ENCODE measurements around the gene CUL3.
"Not testable (repeated sequence)": the region's sequence is repeated elsewhere in the genome, so short reads cannot be mapped to it uniquely, and the experiment has no call there.

The CUL3 gene

DNA sequence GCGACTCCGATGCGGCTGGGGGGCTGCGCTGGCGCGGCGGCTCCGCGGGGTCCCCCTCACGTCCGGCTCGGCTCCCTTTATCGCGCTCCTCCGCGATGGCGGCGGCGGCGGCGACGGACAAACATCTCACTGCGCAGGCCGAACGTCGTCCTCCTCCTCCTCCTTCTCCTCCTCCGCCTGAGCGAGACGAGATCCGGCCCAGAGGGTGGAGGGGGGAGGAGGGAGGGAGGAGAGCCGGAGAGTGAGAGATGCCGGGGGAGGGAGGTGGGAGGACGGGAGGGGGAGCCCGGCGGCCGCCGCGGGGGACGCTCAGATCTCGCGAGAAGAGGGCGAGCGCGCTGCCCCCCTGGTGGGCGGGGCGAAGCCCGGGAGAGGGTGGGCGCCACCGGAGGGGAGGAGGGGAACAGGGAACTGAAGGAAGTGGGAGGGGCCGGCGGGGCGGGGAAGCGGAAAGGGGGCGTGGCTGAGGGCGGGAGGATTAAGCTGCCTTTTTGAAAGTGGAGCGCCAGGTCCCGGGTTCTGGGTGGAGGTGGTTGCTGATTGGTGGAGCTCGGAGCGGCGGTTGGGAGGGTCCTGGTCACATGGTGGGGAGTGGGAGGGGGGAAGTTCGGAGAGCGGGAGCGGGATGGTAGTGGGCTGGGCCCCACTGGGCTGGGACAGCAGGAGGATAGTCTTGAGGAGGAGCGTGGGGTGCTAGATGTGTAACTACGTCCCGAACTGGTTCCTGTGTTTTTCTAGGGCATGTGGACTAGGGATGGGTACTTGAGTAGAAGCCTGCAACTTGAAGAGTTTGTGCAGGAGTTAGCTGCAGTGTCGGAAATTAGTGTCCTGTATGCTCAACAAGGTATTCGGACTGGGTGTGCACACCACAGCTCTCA lies at the start of gene CUL3:
TSS of gene CUL3 (minus strand) at position 153 of the 878 bp plus-strand sequence. CDS start 354 bp downstream, outside the sequence.
- Histone ChIP-seq H3K9me3 (ENCODE audit: control insufficient read depth, insufficient read depth, low read length) (no peaks in the 10 kb centered on the region), H3K36me3 (ENCODE audit: insufficient read depth, low read length) (no peaks in the 10 kb centered on the region), H3K9ac (ENCODE audit: low read depth, low read length) (peak within 1 kb of the TSS; percentile 99), H3K4me1 (ENCODE audit: insufficient read depth, low read length) (peaks cover 12% of the 10 kb centered on the region; the same call in 1 of the 2 replicates)

DNA sequence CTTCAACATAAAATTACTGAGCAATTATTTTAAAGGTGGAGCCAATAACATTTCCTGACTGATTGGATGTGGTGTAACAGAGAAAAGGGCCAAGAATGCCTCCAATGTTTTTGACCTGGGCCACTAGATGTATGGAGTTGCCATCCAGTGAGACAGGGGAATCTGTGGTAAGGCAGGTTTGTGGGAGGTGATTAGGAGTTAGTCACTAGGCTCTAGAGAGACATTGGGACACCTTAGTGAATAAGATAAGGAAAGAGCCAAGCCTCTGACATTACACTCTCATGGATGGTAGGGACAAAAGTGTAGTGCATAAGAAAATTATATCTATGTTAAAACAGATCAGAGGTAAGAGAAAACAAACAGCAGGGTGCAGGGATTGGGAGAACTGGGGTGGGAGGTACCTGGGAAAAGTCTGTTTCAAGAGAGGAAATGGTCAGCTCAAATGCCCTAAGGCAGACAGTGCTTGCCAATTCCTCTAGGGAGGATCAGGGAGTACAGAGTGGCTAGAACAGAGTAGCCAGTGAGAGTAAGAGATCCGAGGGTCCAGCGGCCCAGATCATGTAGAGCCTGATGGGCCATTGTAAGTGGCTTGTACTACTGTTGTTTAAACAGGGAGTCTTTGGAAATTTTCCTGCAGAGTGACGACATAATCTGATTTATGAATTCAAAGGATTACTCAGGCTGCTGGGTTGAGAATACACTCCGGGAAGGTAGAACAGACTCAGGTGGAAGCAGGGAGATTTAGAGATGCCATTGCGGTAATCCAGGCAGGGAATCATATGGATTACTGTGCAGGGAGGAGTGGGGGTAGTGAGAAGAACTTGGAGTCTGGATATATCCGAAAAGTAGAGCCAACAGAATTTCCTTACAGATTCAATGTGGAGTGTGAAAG lies 45.7 kb upstream of the CUL3 start:
- Histone ChIP-seq H3K9ac (ENCODE audit: low read depth, low read length) (no peak overlapping the region), H3K4me1 (ENCODE audit: insufficient read depth, low read length) (no peaks in the 10 kb centered on the region), H3K9me3 (ENCODE audit: control insufficient read depth, insufficient read depth, low read length) (no peaks in the 10 kb centered on the region), H3K36me3 (ENCODE audit: insufficient read depth, low read length) (no peaks in the 10 kb centered on the region)

DNA sequence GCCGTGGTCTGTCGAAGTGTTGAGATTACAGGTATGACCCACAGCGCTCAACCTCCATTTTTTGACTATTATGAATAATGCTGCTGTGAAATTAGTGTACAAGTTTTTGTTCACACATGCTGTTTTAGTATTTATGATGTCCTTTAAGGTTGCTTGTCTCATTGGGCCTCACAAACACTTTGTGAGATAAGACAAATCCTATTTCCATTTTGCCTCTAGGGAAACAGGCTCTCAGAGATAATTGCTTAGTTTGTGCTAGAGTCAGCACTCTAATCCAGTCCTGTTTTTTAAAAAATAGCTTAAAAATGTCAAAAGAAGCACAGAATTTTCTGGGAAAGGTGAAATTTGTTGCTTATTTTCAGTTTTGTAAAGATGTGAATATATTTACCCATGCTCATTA lies 43.3 kb upstream of the CUL3 start:
- Histone ChIP-seq H3K9ac (ENCODE audit: low read depth, low read length) (no peak overlapping the region), H3K9me3 (ENCODE audit: control insufficient read depth, insufficient read depth, low read length) (no peaks in the 10 kb centered on the region), H3K4me1 (ENCODE audit: insufficient read depth, low read length) (no peaks in the 10 kb centered on the region), H3K36me3 (ENCODE audit: insufficient read depth, low read length) (no peaks in the 10 kb centered on the region)

DNA sequence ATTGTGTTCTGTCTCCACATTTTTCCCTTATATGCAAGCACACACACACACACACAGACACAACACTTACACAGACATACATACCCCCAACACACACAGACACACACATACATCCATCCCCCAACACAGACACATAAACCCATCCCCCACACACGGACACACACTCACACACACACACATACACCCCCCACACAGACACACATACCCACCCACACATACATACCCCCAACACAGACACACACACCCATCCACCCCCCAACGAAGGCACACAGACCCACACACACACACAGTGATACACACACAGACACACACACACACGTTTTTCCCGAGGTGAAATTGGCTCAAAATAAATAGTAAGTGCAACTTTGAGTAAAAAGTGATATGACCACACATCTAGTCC lies 41.6 kb upstream of the CUL3 start:
- no peaks in the 10 kb centered on the region for H3K36me3 ChIP-seq (ENCODE audit: insufficient read depth, low read length)

DNA sequence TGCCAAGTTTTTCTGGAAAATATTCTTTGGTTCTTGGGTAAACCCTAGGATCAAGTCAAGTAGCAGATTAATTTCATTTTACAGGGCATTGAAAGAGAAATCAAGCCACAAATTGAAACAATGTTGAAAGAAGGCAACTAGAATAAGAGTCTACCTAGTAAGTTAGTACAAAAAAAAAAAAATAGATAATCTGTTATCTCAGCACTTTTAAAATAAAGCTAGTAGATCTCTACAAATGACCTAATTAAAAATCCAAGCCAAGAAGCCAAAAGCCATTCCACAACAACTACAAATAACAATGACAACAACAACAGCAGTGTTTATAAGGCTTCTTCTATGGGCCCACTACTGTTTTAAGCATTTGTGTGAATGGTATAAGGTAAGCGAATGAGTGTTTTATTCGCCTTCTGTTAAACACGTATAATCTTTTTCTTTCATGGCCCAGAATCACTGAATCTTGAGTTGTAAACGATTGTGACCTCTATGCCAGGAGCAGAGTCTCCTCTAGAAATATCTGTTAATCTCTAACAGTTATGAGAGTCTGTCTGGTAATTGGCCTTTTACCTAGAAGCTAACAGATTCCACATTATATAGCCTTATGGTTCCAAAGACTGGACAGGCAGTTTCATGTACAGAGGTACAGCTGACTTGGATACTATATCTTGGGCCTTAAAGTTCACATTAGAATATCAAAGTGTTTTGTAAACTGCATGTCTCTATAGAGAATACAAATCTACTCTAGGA lies 28.6 kb upstream of the CUL3 start:
- Histone ChIP-seq H3K4me1 (ENCODE audit: insufficient read depth, low read length) (no peaks in the 10 kb centered on the region), H3K9me3 (ENCODE audit: control insufficient read depth, insufficient read depth, low read length) (no peaks in the 10 kb centered on the region), H3K9ac (ENCODE audit: low read depth, low read length) (no peak overlapping the region)

More for the DNA sequence above, 41.6 kb upstream of the CUL3 start:
- no peak overlapping the region for H3K9ac ChIP-seq (ENCODE audit: low read depth, low read length)
- H3K4me1 ChIP-seq (ENCODE audit: insufficient read depth, low read length): no peaks in the 10 kb centered on the region
- H3K9me3 ChIP-seq (ENCODE audit: control insufficient read depth, insufficient read depth, low read length): no peaks in the 10 kb centered on the region

DNA sequence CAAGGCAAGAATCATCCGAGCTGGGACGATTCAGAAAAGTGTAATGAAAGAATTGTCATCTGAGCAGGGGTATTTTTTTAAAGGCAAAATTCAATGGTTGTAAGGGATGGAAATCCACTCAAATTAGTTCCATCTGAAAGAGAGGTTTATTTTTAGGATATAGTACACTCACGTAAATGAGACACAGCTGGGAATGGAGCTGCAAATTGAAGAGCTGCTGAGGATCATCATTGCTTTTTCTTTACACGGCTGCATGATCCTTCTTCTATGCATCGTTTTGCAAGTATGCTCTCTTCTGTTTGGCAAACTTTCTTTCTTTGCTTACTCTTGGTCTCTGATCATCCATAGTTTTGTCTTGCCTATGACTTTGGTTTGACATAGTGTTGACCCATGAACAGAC lies 27.4 kb upstream of the CUL3 start:
- Histone ChIP-seq H3K9ac (ENCODE audit: low read depth, low read length) (no peak overlapping the region), H3K9me3 (ENCODE audit: control insufficient read depth, insufficient read depth, low read length) (no peaks in the 10 kb centered on the region), H3K4me1 (ENCODE audit: insufficient read depth, low read length) (no peaks in the 10 kb centered on the region), H3K36me3 (ENCODE audit: insufficient read depth, low read length) (no peaks in the 10 kb centered on the region)

More for the DNA sequence above, 28.6 kb upstream of the CUL3 start:
- H3K36me3 ChIP-seq (ENCODE audit: insufficient read depth, low read length): no peaks in the 10 kb centered on the region

DNA sequence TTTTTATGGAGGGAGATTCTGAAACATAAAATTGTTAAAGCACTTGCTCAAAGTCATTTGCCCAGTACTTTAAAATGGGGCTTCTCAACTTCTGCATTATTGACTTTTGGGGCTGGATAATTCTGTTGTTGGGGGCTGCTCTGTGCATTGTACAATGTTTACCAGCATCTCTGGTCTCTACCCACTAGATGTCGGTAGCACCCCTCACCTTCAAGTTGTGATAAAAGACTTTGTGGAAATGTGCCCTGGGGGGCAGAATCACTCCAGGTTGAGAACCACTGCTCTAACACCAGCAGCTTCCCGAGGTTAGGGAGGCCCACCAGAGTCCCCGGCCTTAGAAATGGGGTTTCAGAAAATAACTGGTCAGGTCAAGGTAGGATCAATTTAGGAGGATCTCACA lies 26.8 kb upstream of the CUL3 start:
- Histone ChIP-seq H3K36me3 (ENCODE audit: insufficient read depth, low read length) (no peaks in the 10 kb centered on the region), H3K9me3 (ENCODE audit: control insufficient read depth, insufficient read depth, low read length) (no peaks in the 10 kb centered on the region), H3K9ac (ENCODE audit: low read depth, low read length) (no peak overlapping the region), H3K4me1 (ENCODE audit: insufficient read depth, low read length) (no peaks in the 10 kb centered on the region)

DNA sequence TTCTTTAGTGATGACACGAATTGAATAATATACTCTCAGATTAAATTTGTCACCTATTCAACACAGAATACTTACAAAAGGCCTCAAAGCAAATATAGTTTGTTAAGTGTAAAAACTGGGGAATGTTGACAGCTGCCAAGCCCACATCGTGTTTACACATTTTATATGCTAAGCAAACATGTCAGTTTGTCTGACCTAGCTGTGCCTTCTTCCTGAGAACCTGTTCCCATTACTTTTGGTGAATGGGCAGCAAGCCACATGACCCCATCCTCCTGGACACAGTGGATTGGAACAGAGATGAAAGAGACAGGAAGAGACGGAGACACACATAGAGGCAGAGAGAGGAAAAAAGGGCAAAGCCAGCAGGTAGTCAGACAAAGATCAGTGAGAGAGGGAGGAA lies 22.9 kb upstream of the CUL3 start:
- Histone ChIP-seq H3K4me1 (ENCODE audit: insufficient read depth, low read length) (no peaks in the 10 kb centered on the region), H3K9ac (ENCODE audit: low read depth, low read length) (no peak overlapping the region), H3K9me3 (ENCODE audit: control insufficient read depth, insufficient read depth, low read length) (no peaks in the 10 kb centered on the region), H3K36me3 (ENCODE audit: insufficient read depth, low read length) (no peaks in the 10 kb centered on the region)

DNA sequence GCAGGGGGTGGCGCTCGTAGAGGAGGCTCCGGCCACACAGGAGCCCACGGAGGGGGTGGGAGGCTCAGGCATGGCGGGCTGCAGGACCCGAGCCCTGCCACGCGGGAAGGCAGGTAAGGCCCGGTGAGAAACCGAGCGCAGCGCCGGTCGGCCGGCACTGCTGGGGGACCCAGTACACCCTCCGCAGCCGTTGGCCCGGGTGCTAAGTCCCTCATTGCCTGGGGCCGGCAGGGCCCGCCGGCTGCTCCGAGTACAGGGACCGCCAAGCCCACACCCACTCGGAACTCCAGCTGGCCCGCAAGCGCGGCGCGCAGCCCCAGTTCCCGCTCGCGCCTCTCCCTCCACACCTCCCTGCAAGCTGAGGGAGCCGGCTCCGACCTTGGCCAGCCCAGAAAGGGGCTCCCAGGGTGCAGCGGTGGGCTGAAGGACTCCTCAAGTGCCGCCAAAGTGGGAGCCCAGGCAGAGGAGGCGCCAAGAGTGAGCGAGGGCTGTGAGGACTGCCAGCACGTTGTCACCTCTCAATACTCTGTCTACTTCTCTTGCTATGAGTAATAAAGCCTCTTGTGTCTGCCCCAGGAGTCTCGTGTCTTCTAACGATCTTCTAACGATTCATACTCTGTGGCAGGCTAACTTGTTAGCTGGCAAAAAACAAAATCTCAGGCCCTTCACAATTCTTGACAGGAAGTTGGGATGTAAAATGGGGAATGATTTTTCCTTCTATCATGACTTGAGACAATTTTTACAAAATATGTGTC lies 18.8 kb upstream of the CUL3 start:
- not testable (repeated sequence) for H3K4me1 ChIP-seq (ENCODE audit: insufficient read depth, low read length); H3K9me3 ChIP-seq (ENCODE audit: control insufficient read depth, insufficient read depth, low read length); H3K36me3 ChIP-seq (ENCODE audit: insufficient read depth, low read length)
- H3K9ac ChIP-seq (ENCODE audit: low read depth, low read length): peak overlapping the region; percentile 11; the same call in 1 of the 2 replicates

DNA sequence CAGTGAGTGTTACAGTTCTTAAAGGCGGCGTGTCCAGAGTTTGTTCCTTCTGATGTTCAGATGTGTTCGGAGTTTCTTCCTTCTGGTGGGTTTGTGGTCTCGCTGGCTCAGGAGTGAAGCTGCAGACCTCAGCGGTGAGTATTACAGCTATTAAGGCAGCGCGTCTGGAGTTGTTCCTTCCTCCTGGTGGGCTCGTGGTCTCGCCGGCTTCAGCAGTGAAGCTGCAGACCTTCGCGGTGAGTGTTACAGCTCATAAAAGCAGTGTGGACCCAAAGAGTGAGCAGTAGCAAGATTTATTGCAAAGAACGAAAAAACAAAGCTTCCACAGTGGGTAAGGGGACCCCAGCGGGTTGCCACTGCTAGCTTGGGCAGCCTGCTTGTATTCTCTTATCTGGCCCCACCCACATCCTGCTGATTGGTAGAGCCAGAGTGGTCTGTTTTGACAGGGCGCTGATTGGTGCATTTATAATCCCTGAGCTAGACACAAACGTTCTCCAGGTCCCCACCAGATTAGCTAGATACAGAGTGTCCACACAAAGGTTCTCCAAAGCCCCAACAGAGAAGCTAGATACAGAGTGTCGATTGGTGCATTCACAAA lies 17.7 kb upstream of the CUL3 start:
- not testable (repeated sequence) for H3K36me3 ChIP-seq (ENCODE audit: insufficient read depth, low read length); H3K9me3 ChIP-seq (ENCODE audit: control insufficient read depth, insufficient read depth, low read length); H3K9ac ChIP-seq (ENCODE audit: low read depth, low read length); H3K4me1 ChIP-seq (ENCODE audit: insufficient read depth, low read length)

DNA sequence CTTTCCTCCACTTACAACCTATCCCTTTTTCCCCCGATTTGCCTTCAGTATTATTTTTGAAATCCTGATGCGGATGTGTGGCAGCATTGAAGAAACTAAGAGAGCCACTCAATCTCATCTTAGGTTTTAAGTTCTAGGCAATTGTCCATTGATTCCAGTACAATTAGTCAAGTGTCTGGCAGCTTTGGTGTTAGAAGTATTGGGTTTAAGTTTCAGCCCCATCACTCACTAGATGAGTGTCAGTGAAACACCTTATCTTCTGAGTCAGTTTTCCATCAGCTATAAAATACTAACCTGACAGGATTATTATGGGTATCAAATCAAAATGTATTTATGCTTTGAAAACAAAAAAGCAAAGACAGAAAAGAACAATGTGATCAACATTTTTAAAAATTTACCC lies 16.8 kb upstream of the CUL3 start:
- H3K9ac ChIP-seq (ENCODE audit: low read depth, low read length): no peak overlapping the region
- no peaks in the 10 kb centered on the region for H3K36me3 ChIP-seq (ENCODE audit: insufficient read depth, low read length)
- H3K4me1 ChIP-seq (ENCODE audit: insufficient read depth, low read length): no peaks in the 10 kb centered on the region
- no peaks in the 10 kb centered on the region for H3K9me3 ChIP-seq (ENCODE audit: control insufficient read depth, insufficient read depth, low read length)

DNA sequence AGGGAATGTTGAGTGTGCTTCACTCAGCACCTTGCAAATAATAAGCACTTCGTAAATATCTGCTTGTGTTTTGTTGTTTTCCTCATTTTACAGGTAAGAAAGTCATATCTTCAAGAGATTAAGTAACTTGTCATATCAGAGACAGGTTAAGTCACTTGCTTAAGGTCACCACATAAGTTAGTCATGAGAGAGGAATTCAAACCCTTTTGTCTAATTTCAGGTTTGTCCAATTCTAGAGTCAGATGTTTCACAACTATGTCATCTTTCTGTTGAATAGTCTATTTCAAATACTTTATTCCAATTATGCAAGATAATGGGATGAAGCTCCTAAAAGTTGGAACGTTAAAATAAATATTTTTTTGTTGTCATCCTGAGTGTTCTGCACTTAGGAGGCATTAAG lies 13.5 kb upstream of the CUL3 start:
- Histone ChIP-seq H3K4me1 (ENCODE audit: insufficient read depth, low read length) (no peaks in the 10 kb centered on the region), H3K9me3 (ENCODE audit: control insufficient read depth, insufficient read depth, low read length) (no peaks in the 10 kb centered on the region), H3K9ac (ENCODE audit: low read depth, low read length) (no peak overlapping the region), H3K36me3 (ENCODE audit: insufficient read depth, low read length) (no peaks in the 10 kb centered on the region)

DNA sequence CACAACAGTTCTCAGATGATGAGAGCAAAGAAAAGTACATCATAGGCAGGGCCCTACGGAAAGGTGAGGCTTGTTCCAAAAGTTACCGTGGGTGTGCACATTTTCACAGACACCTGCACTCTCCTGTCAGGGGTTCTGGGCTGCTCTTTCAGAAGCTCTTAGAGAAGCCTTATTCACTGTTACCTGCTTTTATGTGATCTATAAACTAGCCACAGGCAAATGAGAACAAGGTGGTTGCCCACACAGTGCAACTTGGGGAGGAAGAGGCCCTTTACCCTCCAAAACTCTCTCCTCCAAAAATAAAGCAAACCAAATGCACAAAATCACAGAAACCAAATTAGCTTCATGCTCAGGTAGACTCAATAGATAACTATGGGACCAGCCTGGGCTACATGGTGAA lies 11.1 kb upstream of the CUL3 start:
- H3K4me1 ChIP-seq (ENCODE audit: insufficient read depth, low read length): no peaks in the 10 kb centered on the region
- H3K9ac ChIP-seq (ENCODE audit: low read depth, low read length): no peak overlapping the region
- H3K36me3 ChIP-seq (ENCODE audit: insufficient read depth, low read length): no peaks in the 10 kb centered on the region
- no peaks in the 10 kb centered on the region for H3K9me3 ChIP-seq (ENCODE audit: control insufficient read depth, insufficient read depth, low read length)

Measured in ES-I3 (cell line).